Thoracic aorta (tissue), 2 donors: ENCODE results near the gene ATG14. TPM values are rescaled to one million over a fixed set of nuclear protein-coding genes. Genes with fewer than 3 reads are reported as not detected.

Source experiments
- ATAC-seq: fragments of 150-250 bp; one replicate; pipeline ENCODE4 v1.8.0; 2017; ENCODE audit warnings: low read depth; ENCODE audit not compliant: insufficient number of reproducible peaks, low FRiP score
- DNase-seq: peaks from one replicate; pipeline ENCODE4 v3.0.0-alpha.2; 2020; ENCODE audit warnings: low spot score
- H3K27ac ChIP-seq, 2 donors: fragments of 200-600 bp; sonication (generic); 1 replicate in 1 of 2; 2 replicates in 1 of 2; pipeline ENCODE4 v1.5.1; 2016; ENCODE audit warnings: mild to moderate bottlenecking in 2 of 2, moderate library complexity in 2 of 2
- H3K27me3 ChIP-seq: fragments of 200-600 bp; sonication (generic); replicated peaks from 2 replicates; pipeline ENCODE4 v1.6.0; 2016; ENCODE audit warnings: mild to moderate bottlenecking; ENCODE audit not compliant: insufficient read depth
- H3K36me3 ChIP-seq: fragments of 200-600 bp; sonication (generic); one replicate; pipeline ENCODE4 v1.5.1; 2016
- H3K4me1 ChIP-seq, 2 donors: fragments of 200-600 bp; sonication (generic); 1 replicate in 1 of 2; 2 replicates in 1 of 2; pipeline versions ENCODE4 v1.5.1 to v1.6.0; 2016; ENCODE audit warnings: low read depth in 2 of 2, mild to moderate bottlenecking in 1 of 2; ENCODE audit not compliant: control insufficient read depth in 1 of 2
- H3K4me3 ChIP-seq: fragments of 200-600 bp; sonication (generic); 2 replicates; pipeline ENCODE4 v1.5.1; 2016; ENCODE audit warnings: mild to moderate bottlenecking
- H3K9me3 ChIP-seq: fragments of 200-600 bp; sonication (generic); 2 replicates; pipeline ENCODE4 v1.5.1; 2016
- CTCF ChIP-seq: fragments of 200-600 bp; sonication (generic); IDR thresholded peaks from one replicate; pipeline ENCODE4 v1.5.1; 2019; ENCODE audit warnings: antibody characterized with exemption
- total RNA-seq, 2 donors: library from RNA; depleted of rRNA; stranded (reverse); fragments of >200 nt; gene quantifications; one replicate each; pipeline versions ENCODE4 v1.1.0 to v1.2.3, GENCODE V29; 2016

ATG14 gene
- total RNA-seq, 2 donors from 2014 or later = 19.5 to 26.0 TPM

- no peak for TF ChIP-seq CTCF
- peaks cover 42% of the 10 kb centered on the region for H3K36me3 ChIP-seq
- DNase-seq = no peak
- H3K4me1 ChIP-seq = peaks cover 20 to 39% of the 10 kb centered on the region in 2 donors
- no peaks in the 10 kb centered on the region for H3K9me3 ChIP-seq
- no peak for ATAC-seq
- no peaks in the 10 kb centered on the region for H3K27me3 ChIP-seq
- H3K27ac ChIP-seq = peak overlapping the region; percentile 81 to 90
- H3K4me3 ChIP-seq = no peak overlapping the region
Observed at GRCh38 chr14:55382483-55382882, 29.1 kb downstream of the ATG14 start.

- no peaks in the 10 kb centered on the region for H3K27me3 ChIP-seq
Observed at GRCh38 chr14:55381561-55381960, 30.1 kb downstream of the ATG14 start.

GRCh38 chr14:55381040-55381439, 30.6 kb downstream of the ATG14 start:
- DNase-seq = no peak
- H3K4me1 ChIP-seq = peaks cover 20 to 39% of the 10 kb centered on the region in 2 donors
- no peaks in the 10 kb centered on the region for H3K27me3 ChIP-seq
- H3K27ac ChIP-seq = peak overlapping the region; percentile 81 to 90
- peaks cover 52% of the 10 kb centered on the region for H3K36me3 ChIP-seq
- no peak overlapping the region for H3K4me3 ChIP-seq
- no peak for TF ChIP-seq CTCF
- no peaks in the 10 kb centered on the region for H3K9me3 ChIP-seq
- no peak for ATAC-seq

More at GRCh38 chr14:55381561-55381960, 30.1 kb downstream of the ATG14 start:
- Histone ChIP-seq H3K4me3 (no peak overlapping the region), H3K9me3 (no peaks in the 10 kb centered on the region), H3K27ac (peak overlapping the region; percentile 81 to 90), H3K4me1 (peaks cover 20 to 39% of the 10 kb centered on the region in 2 donors), H3K36me3 (peaks cover 46% of the 10 kb centered on the region)
- no peak for TF ChIP-seq CTCF
- no peak for DNase-seq
- no peak for ATAC-seq

GRCh38 chr14:55377236-55377635, 34.4 kb downstream of the ATG14 start:
- DNase-seq (no peak), ATAC-seq (no peak)
- Histone ChIP-seq H3K27ac (no peak overlapping the region), H3K4me1 (peaks cover 2 to 8% of the 10 kb centered on the region in 2 donors), H3K27me3 (no peaks in the 10 kb centered on the region), H3K9me3 (no peaks in the 10 kb centered on the region), H3K4me3 (no peak overlapping the region), H3K36me3 (peaks cover 45% of the 10 kb centered on the region)
- TF ChIP-seq CTCF = no peak

GRCh38 chr14:55374771-55375170, 36.9 kb downstream of the ATG14 start:
- H3K4me3 ChIP-seq = no peak overlapping the region
- ATAC-seq (no peak), DNase-seq (no peak)
- H3K27ac ChIP-seq = no peak overlapping the region
- no peaks in the 10 kb centered on the region for H3K9me3 ChIP-seq
- peaks cover 39% of the 10 kb centered on the region for H3K36me3 ChIP-seq
- TF ChIP-seq CTCF = no peak
- H3K27me3 ChIP-seq = no peaks in the 10 kb centered on the region
- H3K4me1 ChIP-seq = no peaks in the 10 kb centered on the region
